Erythroblast (primary cell): Measurements from ENCODE around the gene IRF5.

ENCODE experiments used
- GATA1 ChIP-seq: IDR thresholded peaks from 2 replicates; pipeline ENCODE4 v1.6.1; 2011; ENCODE audit warnings: low read depth, mild to moderate bottlenecking, control low read depth, low read length, moderate library complexity
- POLR2A ChIP-seq: IDR thresholded peaks from 2 replicates; pipeline ENCODE4 v1.6.1; 2011; ENCODE audit warnings: mild to moderate bottlenecking, low read length

DNA sequence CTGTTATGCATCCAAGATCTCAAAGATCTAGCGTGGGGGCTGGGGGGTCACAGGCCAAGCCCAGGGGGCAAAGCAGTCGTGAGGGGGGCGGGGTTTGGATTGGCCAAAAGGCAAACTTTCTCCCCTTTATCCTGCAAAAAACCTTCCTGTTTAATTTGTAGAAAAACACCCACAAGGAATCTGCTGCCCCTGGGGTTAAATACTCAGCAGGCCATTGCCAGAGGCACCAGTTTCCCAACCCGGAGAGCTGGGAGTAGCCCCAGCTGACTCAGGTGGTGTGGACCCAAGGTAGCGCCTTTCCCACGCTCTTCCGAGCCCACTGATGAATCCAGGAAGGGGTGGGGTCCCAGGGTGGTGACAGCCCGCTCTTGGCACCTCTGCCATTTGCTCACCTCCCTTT is 48.6 kb upstream of the IRF5 start:
- TF ChIP-seq POLR2A (no peak), GATA1 (no peak)
